GM21526 (cell line): ENCODE results near the gene TLK1.
A peak's percentile ranks its signal among the peaks of the same experiment; 100 is the strongest.
"Not testable (repeated sequence)": the region's sequence is repeated elsewhere in the genome, so short reads cannot be mapped to it uniquely, and the experiment has no call there.

ENCODE experiments used
- ATAC-seq: cut with Tn5 transposase; IDR thresholded peaks from one replicate; pipeline ENCODE4 v1.9.1; 2021; ENCODE audit warnings: moderate library complexity; ENCODE audit not compliant: unreplicated experiment, low FRiP score

The TLK1 gene

DNA sequence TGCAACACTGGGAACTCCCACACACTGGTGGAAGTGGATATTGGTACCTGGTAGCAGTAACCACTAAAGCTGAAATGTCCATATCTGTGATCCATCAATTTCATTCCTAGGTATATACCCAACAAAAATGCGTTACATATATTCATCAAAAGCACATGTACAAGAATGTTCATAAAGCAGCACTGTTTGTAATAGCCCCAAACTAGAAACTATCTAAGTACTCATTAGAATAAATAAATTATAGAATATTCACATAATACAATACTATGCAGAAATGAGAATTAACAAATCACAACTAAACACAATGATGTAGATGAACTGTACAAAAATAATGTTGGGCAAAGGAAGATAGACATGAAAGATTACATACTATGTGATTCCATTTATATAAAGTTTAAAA is 11.1 kb upstream of the TLK1 start:
- no peak for ATAC-seq

- no peak for ATAC-seq
Observed at GRCh38 chr2:171169839-171170238, 9.1 kb upstream of the TLK1 start.

- ATAC-seq = no peak
Observed at GRCh38 chr2:171169333-171169732, 8.6 kb upstream of the TLK1 start.

DNA sequence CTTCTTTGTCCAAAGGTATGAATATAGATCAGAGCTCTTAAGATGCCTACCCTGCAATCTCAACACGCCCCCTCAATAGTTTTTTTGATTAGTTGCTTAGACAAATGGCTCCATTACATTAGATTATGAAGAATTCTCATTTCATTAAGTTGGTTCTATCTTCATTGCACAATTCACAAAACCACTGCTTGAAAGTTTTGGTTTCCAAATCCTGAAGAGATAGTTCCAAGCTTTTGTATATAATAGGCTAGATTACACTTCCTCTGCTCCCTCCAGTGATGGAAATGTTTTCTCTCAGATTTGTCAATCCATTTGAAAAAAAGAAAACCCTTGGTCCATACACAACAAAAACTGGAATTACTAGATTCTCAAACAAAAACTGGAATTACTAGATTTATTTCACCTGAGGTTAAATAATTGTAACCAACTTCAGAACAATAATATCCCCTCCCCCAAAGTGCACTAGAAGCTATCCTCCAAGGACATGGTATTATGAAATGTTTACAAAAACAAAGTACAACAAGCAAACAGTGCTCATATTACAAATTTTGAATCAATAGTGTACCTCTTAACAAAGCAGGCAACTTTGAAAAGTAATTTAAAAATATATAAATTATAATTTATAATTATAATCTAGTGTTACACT is 6.8 kb upstream of the TLK1 start:
- no peak for ATAC-seq

- ATAC-seq = no peak
Observed at GRCh38 chr2:171166328-171166983, 5.8 kb upstream of the TLK1 start.

- ATAC-seq = no peak
Observed at GRCh38 chr2:171165967-171166327, 5.3 kb upstream of the TLK1 start.

- ATAC-seq = no peak
Observed at GRCh38 chr2:171163261-171163660, 2.6 kb upstream of the TLK1 start.

GRCh38 chr2:171162522-171163197 is 2.0 kb upstream of the TLK1 start:
- not testable (repeated sequence) for ATAC-seq

GRCh38 chr2:171160956-171161740 is 455 bp upstream of the TLK1 start:
- peak; percentile 47 for ATAC-seq

DNA sequence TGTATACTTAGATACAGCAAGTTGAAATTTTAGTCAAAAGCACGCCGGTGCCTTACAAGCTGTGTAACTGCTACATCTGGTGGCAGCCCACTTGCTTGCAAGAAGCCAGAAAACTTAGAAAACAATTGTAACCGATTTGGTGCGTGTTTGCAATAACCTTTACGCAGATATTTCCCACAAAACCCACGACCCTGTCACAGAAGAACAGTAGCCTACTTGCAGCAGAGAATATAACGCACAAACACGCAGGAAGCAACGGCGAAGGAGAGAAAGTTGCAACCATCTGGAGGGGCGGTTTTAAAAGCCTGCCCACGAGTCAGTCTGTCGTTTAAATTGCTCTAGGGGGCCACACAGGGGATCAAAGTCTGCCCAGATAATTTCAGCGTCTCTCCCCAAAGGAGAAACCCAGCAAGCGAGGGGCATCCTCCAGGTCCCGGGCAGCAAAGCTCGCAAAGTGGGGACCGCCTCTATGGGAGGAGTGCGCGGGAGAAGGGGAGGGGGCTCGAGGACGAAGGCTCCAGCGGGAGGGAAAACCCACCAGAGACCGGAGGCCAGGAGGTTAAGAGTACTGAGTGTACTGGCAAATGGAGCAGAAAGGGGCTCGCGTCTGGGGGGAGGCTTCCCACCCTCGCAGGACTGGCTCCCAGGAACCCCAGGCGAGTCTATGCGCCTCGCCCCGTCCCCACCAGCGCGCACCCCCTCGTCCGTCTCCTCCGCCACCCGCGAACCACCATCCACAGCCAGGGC is 1.1 kb downstream of the TLK1 start:
- peak; percentile 16 for ATAC-seq

- ATAC-seq = no peak
Observed at GRCh38 chr2:171158790-171159371, 1.8 kb downstream of the TLK1 start.

DNA sequence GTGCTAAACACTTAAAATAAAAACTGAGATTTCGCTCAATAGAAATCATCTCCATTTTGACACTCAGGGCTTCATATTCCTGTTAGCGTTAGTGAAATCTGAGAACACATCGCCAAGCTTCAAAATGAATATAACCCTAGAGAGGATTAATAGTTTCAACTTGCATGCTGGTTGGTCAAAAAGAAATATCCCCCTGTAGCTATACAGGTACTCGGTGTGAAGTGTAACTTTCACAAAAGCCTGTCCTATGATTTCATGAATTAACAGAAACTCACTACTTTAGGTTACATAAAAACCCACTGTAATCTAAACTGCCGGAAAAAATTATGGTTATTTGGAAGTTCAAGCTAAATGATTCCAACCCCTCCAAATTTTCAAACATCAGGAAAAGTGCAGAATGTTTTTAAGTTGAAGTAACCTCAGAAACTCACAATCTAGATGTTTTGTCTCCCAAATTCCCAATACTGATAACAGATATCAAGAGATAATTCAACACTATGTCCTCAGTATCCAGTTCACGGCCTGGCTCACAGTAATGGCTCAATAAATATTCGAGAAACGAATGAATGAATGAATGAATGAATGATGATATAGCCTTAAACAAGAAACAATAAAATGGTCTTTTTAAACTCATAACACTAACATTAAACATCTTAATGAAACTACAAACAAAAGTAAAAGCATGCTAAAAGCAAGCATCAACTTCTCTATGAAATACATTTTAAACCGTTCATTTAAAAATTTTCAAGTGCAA is 2.5 kb downstream of the TLK1 start:
- no peak for ATAC-seq

DNA sequence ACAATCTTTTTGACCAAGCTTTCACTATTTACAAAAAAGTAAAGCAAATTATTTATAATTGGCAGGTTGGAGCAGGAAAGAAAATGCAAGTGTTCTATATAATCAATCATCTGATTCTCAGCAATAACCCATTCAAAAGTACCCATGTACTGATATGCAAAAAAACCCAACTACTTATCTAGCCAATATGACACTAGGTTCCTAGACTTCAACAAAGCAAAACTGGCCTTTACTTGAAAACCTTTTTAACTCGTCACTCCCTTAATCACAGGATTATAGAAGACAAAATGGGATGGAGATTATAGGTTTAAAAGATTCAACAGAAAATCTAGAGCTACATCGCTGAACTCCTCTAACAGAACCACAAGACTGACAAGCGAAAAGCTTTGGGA is 3.6 kb downstream of the TLK1 start:
- ATAC-seq = no peak

DNA sequence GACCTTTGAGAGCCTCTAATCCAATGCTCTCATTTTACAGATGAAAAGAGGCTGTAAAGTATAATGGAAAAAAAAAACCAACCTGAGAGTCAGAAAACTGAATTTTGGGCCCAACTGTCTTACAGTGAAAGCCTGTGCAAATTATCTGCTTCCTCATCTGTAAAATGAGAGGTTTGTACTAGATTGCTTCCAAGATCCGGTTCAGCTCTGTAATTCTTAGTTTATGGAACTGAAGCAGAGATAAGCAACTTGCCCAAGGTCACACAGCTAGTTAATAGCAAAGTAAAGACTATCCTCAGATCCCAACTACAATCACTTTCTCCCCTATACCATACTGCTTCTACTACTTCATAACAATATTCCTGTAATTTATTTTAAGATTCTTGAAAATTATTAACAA is 6.3 kb downstream of the TLK1 start:
- no peak for ATAC-seq

- no peak for ATAC-seq
Observed at GRCh38 chr2:171150694-171151285, 9.9 kb downstream of the TLK1 start.

DNA sequence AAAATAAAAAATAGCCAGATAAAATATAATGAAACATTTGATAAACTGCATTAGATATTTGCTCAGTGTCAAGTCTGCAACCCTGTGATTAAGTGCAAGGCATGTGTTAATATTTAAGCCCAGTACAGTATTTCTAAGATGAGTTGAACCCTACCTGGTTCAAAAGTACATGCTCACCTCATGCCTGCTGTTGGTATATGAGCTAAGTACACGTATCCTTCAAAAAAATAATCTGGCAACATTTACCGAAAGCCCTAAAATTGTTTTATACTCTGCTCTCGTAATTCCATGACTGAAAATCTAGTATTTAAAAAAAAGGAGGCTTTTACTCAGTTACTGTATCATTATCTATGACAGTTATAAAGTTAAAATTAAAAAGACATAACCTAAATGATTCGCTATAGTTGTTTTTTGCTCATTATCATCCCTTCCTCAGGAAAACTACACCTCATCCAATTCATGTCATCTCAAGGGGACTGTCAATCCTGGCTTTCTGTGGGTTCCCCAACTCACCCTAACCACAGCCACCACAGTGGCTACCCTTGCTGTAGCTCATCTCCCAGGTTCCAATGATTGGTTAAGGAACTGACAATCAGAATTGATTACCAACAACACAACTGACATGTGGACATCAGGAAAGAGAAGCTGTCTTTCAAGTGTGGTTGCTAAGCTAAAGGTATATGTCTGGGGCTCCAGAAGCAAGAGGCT is 10.6 kb downstream of the TLK1 start:
- no peak for ATAC-seq

DNA sequence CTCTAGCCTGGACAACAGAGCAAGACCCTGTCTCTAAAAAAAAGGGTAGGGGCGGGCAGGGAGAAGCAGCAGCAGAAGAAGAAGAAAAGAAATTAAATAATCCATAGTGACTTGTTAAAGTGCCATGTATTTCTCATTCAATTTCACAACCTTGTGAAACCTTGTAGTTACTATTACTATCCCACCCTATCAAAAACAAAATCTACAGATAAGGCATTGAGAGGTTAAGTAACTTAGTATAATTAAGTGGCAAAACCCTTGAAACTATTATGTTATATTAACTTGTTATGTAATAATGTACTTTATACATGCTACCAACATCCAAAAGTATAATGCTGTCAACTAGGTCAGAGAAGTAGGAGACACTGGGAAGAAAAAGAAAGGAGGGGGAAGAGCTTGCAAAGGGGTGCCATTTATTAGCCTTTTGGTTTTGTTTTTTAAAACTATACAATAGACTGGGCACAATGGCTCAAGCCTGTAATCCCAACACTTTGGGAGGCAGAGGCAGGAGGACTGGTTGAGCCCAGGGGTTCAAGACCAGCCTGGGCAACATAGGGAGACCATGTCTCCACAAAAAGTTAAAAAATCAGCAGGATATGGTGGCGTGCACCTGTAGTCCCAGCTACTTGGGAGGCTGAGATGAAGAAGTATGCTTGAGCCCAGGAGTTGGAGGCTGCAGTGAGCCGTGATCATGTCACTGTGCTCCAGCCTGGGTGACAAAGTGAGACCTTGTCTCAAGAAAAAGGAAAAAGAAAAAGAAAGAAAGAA is 11.3 kb downstream of the TLK1 start:
- ATAC-seq = no peak

DNA sequence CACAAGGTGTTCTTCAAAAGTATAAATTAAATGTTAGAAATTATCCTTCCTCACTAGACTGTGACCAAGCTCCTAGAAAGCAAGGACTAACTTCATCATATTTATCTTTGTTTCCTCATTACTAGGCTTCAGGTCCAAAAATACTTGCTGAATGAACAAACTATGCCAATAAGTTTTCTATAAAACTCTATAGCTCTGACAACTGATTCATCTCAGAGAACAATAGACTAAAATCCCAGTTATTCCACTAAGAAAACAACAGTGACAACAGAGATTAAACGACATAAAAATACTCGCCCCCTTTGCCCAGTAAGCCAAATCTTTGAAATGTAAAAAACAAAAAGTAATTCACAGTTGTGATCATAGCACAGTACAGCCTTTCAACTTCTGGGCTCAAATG is 13.6 kb downstream of the TLK1 start:
- ATAC-seq = no peak
